K562 (cell line): Measurements from ENCODE around the gene ECM1. TPM values are rescaled to one million over a fixed set of nuclear protein-coding genes. Genes with fewer than 3 reads are reported as not detected.

Experiments used
- E2F8 ChIP-seq: fragments of 450-650 bp; IDR thresholded peaks from 2 replicates; pipeline ENCODE4 v1.7.1; 2018; ENCODE audit warnings: mild to moderate bottlenecking, low read depth; ENCODE audit not compliant: partially characterized antibody
- ETV5 ChIP-seq: sonication (generic); formaldehyde crosslinking; IDR thresholded peaks from 2 replicates; pipeline ENCODE4 v1.4.0; 2020; ENCODE audit warnings: low read depth, mild to moderate bottlenecking, missing genetic modification reagents
- HDAC1 ChIP-seq, 2 experiments: fragments of 450-650 bp; IDR thresholded peaks; 2 replicates each; pipeline ENCODE4 v1.6.1; 2016 to 2017; ENCODE audit warnings: inconsistent platforms in 1 of 2, mild to moderate bottlenecking in 1 of 2, moderate library complexity in 1 of 2
- KDM5B ChIP-seq: fragments of 200-600 bp; sonication (generic); IDR thresholded peaks from 2 replicates; pipeline ENCODE4 v1.6.1; 2012; ENCODE audit warnings: low read depth, mild to moderate bottlenecking, moderate library complexity, low read length, control low read depth, inconsistent platforms; ENCODE audit not compliant: insufficient replicate concordance
- RUNX1 ChIP-seq: sonication (generic); IDR thresholded peaks from 2 replicates; pipeline ENCODE4 v1.6.1; 2016; ENCODE audit warnings: antibody characterized with exemption, low read depth
- SRF ChIP-seq, 2 experiments: fragments of 250-450, 450-650 bp in 1 of 2; sonication (Bioruptor Pico) in 1 of 2; sonication (generic) in 1 of 2; formaldehyde crosslinking; IDR thresholded peaks; 2 replicates each; pipeline versions ENCODE4 v1.5.0 to v1.5.1; 2020 to 2022; ENCODE audit warnings: mild to moderate bottlenecking in 1 of 2, missing genetic modification reagents in 1 of 2
- TBP ChIP-seq: optimal IDR thresholded peaks from 2 replicates; pipeline ENCODE3; 2011; ENCODE audit warnings: low read depth, low read length, improper control_type of control experiment
- TCF3 ChIP-seq: sonication (generic); formaldehyde crosslinking; IDR thresholded peaks from 2 replicates; pipeline ENCODE4 v1.4.0; 2020; ENCODE audit warnings: mild to moderate bottlenecking, missing genetic modification reagents
- TSHZ1 ChIP-seq: fragments of 250-450 bp; sonication (Bioruptor Pico); IDR thresholded peaks from 2 replicates; pipeline ENCODE4 v1.4.0; 2020; ENCODE audit warnings: mild to moderate bottlenecking, moderate library complexity
- U2AF1 ChIP-seq: fragments of 200-400 bp; formaldehyde crosslinking; optimal IDR thresholded peaks from 2 replicates; pipeline ENCODE3; 2017; ENCODE audit warnings: mild to moderate bottlenecking, low read depth, low read length, moderate library complexity
- ZNF274 ChIP-seq: IDR thresholded peaks from 2 replicates; pipeline ENCODE4 v1.6.1; 2011; ENCODE audit warnings: low read depth, mild to moderate bottlenecking, low read length, moderate library complexity, borderline replicate concordance
- polyA plus RNA-seq, 8 experiments: library from polyadenylated mRNA; depleted of rRNA in 4 of 8; stranded (reverse) in 5 of 8; unstranded in 3 of 8; fragments of >200 nt; fragmentation: Nextera tagmentation in 2 of 8; fragmentation: Illumina TruSeq in 1 of 8; extraction: Ambion mirVana in 2 of 8; extraction: Trizol in 1 of 8; gene quantifications; 2 replicates each; pipeline versions ENCODE4 v1.2.1 to v1.2.3, GENCODE V29; 2011 to 2014; ENCODE audit warnings: inconsistent platforms in 1 of 8, missing spikeins in 1 of 8
- total RNA-seq, 7 experiments: library from RNA; depleted of rRNA in 6 of 7; stranded (reverse); fragments of >200 nt in 6 of 7; fragmentation: Illumina TruSeq in 2 of 7; extraction: Trizol in 2 of 7; gene quantifications; 2 replicates each; pipeline versions ENCODE4 v1.2.1 to v1.2.3, GENCODE V29; 2011 to 2021; ENCODE audit warnings: low replicate concordance in 1 of 7

ECM1 gene
- total and polyA plus RNA-seq, 9 of the 15 experiments (the other 6 are each of a cell fraction or from before 2014, with no cell fraction given): 6.6 to 52.2 (median 12.8) TPM

- TF ChIP-seq RUNX1 (no peak), TSHZ1 (CRISPR knock-in tag) (no peak), ETV5 (no peak), TCF3 (no peak; the same call in 1 of the 2 replicates), E2F8 (no peak), KDM5B (peak; percentile 55), TBP (no peak), HDAC1 (IDR thresholded peaks at IDR 0.05) (peak in 1 of 2 experiments; percentile 58; a peak in 1 of 4 replicates), U2AF1 (no peak), ZNF274 (no peak), SRF (CRISPR knock-in tag; IDR thresholded peaks at IDR 0.05) (peak in 1 of 2 experiments; percentile 53; a peak in 1 of 4 replicates)
Observed at GRCh38 chr1:150515328-150516049, 7.6 kb downstream of the ECM1 start, which contains the start of gene FALEC (continued).
